ENCODE measurements around the gene NATD1. TPM values are rescaled to one million over a fixed set of nuclear protein-coding genes. Genes with fewer than 3 reads are reported as not detected.

The NATD1 gene
- polyA plus RNA-seq, 2 donors = 2.3 to 3.2 TPM

DNA sequence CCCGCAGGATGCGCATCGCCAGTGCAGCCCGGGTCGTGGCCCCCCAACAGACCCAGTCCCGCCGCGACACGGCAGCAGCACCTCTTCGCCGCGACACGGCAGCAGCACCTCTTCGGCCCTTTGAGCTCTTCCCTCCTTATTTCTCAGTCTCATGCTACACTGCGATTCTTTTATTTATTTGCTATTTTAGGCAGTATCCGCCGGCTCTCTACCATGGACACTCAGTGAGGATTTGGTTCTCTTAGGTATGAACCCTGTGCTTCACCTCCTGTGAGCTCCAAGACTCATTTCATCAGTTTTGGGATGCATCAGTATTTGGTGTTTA is 23.0 kb upstream of the NATD1 start:
- 16% methylated on average over 17 of the region's 17 CpGs for WGBS, 2 donors
- Histone ChIP-seq H3K27ac (ENCODE audit: low read depth in 2 of 2, low read length in 1 of 2) (no peak overlapping the region), H3K4me3 (ENCODE audit: low read depth in 1 of 2, low read length in 2 of 2) (peak overlapping the region; percentile 67 to 74)

DNA sequence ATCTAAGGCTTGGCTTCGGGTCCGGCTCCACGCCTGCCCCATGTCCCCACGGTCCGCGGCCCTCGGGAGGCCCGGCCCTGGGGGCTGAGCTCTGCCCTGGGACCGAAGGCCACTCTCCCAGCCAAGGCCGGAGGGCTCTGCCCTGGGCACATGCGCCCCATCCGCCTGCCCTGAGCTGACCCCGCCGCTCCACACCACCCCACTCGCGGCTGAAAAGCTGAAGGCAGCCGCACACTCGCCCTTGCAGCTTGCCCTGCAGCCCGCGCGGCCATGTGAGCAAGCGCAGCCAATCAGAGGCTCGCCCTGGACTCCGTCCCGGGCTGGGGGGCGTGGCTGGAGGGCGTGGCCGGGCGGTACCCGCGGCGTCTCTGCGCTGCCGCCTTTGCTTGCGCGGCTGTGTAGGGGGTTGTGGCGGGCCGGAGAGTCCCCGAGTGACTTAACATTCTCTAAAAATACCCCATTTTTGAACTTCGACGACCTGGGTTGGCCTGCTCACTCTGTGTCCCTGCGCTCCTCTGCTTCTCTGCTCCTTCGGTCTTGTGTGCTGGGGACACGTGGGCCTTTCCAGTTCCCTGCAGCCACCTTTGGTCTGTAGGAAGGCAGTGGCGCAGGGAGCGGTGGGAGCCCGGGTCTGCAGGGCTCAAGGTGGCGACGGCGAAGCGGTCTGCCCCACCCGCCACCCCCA is 22.5 kb upstream of the NATD1 start:
- H3K9me3 ChIP-seq (ENCODE audit: control insufficient read depth in 2 of 2, insufficient read depth in 1 of 2, low read depth in 1 of 2, low read length in 1 of 2) = no peaks in the 10 kb centered on the region
- H3K36me3 ChIP-seq (ENCODE audit: control insufficient read depth in 2 of 2, insufficient read depth in 2 of 2, low read length in 1 of 2) = no peaks in the 10 kb centered on the region
- peak overlapping the region; percentile 30 to 64 for H3K27ac ChIP-seq (ENCODE audit: low read depth in 2 of 2, low read length in 1 of 2)
- 0% methylated on average over 43 to 52 of the region's 52 CpGs for WGBS, 2 donors
- H3K4me3 ChIP-seq (ENCODE audit: low read depth in 1 of 2, low read length in 2 of 2) = peak overlapping the region; percentile 67 to 74
- no peaks in the 10 kb centered on the region for H3K27me3 ChIP-seq (ENCODE audit: control insufficient read depth in 1 of 2, insufficient read depth in 2 of 2, low read length in 2 of 2)
- peaks cover 0 to 11% of the 10 kb centered on the region in 2 donors for H3K4me1 ChIP-seq (ENCODE audit: control insufficient read depth in 2 of 2, insufficient read depth in 2 of 2, low read length in 1 of 2)

More for the DNA sequence above, 23.0 kb upstream of the NATD1 start:
- Histone ChIP-seq H3K36me3 (ENCODE audit: control insufficient read depth in 2 of 2, insufficient read depth in 2 of 2, low read length in 1 of 2) (no peaks in the 10 kb centered on the region), H3K4me1 (ENCODE audit: control insufficient read depth in 2 of 2, insufficient read depth in 2 of 2, low read length in 1 of 2) (peaks cover 0 to 11% of the 10 kb centered on the region in 2 donors), H3K27me3 (ENCODE audit: control insufficient read depth in 1 of 2, insufficient read depth in 2 of 2, low read length in 2 of 2) (no peaks in the 10 kb centered on the region), H3K9me3 (ENCODE audit: control insufficient read depth in 2 of 2, insufficient read depth in 1 of 2, low read depth in 1 of 2, low read length in 1 of 2) (no peaks in the 10 kb centered on the region)

DNA sequence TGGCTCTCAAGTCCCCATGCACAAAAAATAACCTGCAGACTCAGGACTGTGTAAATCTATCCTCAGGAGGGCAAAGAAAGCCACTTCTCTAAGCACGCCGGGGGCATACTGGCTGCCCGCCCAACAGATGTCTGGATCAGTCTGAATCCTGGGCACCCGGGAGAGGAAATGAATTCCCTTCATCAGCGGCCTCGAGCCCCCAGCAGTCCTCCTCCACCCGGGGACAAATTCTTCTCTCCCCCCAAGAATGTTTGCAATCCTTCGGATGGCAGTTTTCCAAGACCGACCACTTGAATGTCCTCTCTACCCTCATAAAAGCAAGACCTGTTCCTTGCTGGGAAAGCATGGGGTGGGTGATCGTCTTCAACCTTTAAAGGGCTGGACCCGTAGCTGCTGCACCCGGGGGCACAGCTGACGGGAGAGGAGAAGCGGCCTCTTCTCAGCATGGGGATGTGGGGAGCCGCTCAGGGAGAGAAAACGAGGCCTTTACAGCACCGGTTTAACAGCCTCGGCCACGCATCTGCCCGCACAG is 21.9 kb upstream of the NATD1 start:
- 12 to 16% methylated on average over 20 of the region's 20 CpGs for WGBS, 2 donors
- no peaks in the 10 kb centered on the region for H3K9me3 ChIP-seq (ENCODE audit: control insufficient read depth in 2 of 2, insufficient read depth in 1 of 2, low read depth in 1 of 2, low read length in 1 of 2)
- H3K36me3 ChIP-seq (ENCODE audit: control insufficient read depth in 2 of 2, insufficient read depth in 2 of 2, low read length in 1 of 2) = no peaks in the 10 kb centered on the region
- peak overlapping the region; percentile 30 to 64 for H3K27ac ChIP-seq (ENCODE audit: low read depth in 2 of 2, low read length in 1 of 2)
- H3K27me3 ChIP-seq (ENCODE audit: control insufficient read depth in 1 of 2, insufficient read depth in 2 of 2, low read length in 2 of 2) = no peaks in the 10 kb centered on the region
- H3K4me1 ChIP-seq (ENCODE audit: control insufficient read depth in 2 of 2, insufficient read depth in 2 of 2, low read length in 1 of 2) = peaks cover 0 to 11% of the 10 kb centered on the region in 2 donors
- H3K4me3 ChIP-seq (ENCODE audit: low read depth in 1 of 2, low read length in 2 of 2) = peak overlapping the region; percentile 67 to 74

DNA sequence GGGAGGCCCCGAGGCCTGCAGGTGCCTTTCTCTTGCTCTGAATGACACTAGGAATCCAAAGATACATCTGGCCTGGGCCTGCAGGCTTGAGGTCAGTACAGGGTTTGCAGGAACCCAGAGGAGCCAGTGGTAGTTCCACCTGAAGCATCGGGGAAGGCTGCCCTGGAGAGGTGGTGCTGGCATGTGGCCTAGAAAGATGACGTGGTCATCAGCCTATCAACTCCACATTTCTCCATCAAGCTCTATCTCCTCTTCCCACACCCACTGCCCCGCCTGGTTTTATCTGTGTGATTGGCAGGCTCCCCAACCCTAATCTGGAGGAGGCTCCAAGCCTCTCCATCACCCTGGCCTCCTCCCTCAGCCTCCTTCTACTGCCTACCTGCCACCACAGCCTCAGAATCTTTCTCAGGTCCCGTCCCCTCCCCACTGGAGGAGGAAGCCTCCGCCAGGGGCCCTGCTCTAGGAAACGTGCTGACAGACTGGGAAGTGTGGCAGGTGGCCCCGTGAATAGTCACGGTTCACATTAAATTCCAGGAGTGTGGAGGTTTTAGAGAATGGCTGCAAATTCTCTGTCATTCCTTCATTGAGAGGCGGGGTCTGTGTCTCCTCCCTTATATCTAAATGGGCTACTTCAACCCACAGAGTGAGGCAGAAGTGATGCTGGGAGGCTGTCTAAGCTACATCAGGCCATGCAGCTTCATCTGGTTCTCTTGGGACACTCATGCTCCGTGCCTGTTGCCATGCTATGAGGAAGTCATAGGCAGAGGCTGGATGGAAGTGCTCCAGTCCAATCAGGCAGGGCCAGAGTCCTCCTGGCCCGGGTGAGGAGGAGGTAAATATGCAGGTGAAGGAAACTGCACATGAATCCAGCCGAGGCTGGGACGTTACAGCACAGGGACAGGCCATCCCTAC is 19.9 kb upstream of the NATD1 start:
- Histone ChIP-seq H3K27ac (ENCODE audit: low read depth in 2 of 2, low read length in 1 of 2) (peak overlapping the region in 1 of 2 donors; percentile 62), H3K4me3 (ENCODE audit: low read depth in 1 of 2, low read length in 2 of 2) (no peak overlapping the region), H3K4me1 (ENCODE audit: control insufficient read depth in 2 of 2, insufficient read depth in 2 of 2, low read length in 1 of 2) (peaks cover 0 to 11% of the 10 kb centered on the region in 2 donors), H3K36me3 (ENCODE audit: control insufficient read depth in 2 of 2, insufficient read depth in 2 of 2, low read length in 1 of 2) (no peaks in the 10 kb centered on the region), H3K9me3 (ENCODE audit: control insufficient read depth in 2 of 2, insufficient read depth in 1 of 2, low read depth in 1 of 2, low read length in 1 of 2) (no peaks in the 10 kb centered on the region), H3K27me3 (ENCODE audit: control insufficient read depth in 1 of 2, insufficient read depth in 2 of 2, low read length in 2 of 2) (no peaks in the 10 kb centered on the region)
- WGBS, 2 donors = 61 to 75% methylated on average over 14 of the region's 14 CpGs

DNA sequence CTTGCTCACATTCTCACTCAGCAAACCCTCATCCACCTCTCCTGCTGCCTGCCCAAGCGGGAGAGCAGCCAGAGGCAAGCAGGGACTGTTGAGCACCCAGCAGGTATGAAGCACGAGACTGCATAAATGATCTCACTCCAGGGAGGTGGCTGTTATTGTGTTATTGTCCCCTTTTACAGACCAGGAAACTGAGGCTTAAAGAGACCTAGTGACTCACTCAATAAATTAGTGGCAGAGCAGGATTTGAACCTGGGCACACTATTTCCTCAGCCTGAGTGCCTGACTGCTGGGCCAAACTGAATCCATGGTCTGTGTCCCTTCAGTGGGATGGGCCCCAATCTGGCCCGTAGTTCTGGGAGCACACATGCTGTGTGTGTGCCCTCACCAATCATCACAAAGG is 19.0 kb upstream of the NATD1 start:
- H3K27ac ChIP-seq (ENCODE audit: low read depth in 2 of 2, low read length in 1 of 2) = peak overlapping the region in 1 of 2 donors; percentile 62
- no peaks in the 10 kb centered on the region for H3K27me3 ChIP-seq (ENCODE audit: control insufficient read depth in 1 of 2, insufficient read depth in 2 of 2, low read length in 2 of 2)
- 69 to 74% methylated on average over 3 of the region's 3 CpGs for WGBS, 2 donors
- H3K4me3 ChIP-seq (ENCODE audit: low read depth in 1 of 2, low read length in 2 of 2) = no peak overlapping the region
- H3K4me1 ChIP-seq (ENCODE audit: control insufficient read depth in 2 of 2, insufficient read depth in 2 of 2, low read length in 1 of 2) = peaks cover 0 to 11% of the 10 kb centered on the region in 2 donors
- no peaks in the 10 kb centered on the region for H3K9me3 ChIP-seq (ENCODE audit: control insufficient read depth in 2 of 2, insufficient read depth in 1 of 2, low read depth in 1 of 2, low read length in 1 of 2)
- no peaks in the 10 kb centered on the region for H3K36me3 ChIP-seq (ENCODE audit: control insufficient read depth in 2 of 2, insufficient read depth in 2 of 2, low read length in 1 of 2)

DNA sequence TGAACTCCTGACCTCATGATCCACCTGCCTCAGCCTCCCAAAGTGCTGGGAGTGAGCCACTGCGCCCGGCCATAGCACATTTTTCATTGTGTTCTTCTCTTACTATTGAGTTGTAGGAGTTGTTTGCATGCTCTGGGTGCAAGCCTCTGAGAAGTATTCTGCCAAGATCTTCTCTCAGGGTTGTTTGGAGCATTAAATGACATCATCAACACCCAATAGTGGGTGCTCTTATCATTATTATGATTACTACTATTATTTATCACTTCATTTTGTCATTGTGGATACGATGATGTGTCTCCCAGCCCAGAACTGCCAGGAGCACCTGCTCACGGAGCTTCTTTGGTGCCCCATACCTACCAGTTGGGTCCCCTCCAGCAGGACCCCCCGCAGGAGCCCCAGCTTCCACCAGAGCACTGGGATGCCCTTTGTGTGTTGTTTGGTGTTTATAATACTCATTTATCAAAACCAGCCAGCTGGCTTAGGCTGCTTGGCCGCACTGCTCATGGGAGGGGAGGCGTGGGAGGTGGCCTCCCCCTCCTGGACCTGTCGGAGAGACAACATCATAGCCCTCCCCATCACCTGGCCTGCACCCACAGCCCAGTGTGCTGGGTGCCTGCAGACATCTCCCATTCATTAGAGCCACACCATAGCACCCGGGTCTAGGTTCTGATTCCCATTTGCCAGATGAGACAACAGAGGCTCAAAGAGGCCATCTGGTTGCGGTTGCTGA is 18.4 kb upstream of the NATD1 start:
- WGBS, 2 donors = 87 to 91% methylated on average over 10 of the region's 10 CpGs
- Histone ChIP-seq H3K36me3 (ENCODE audit: control insufficient read depth in 2 of 2, insufficient read depth in 2 of 2, low read length in 1 of 2) (no peaks in the 10 kb centered on the region), H3K9me3 (ENCODE audit: control insufficient read depth in 2 of 2, insufficient read depth in 1 of 2, low read depth in 1 of 2, low read length in 1 of 2) (no peaks in the 10 kb centered on the region), H3K27ac (ENCODE audit: low read depth in 2 of 2, low read length in 1 of 2) (no peak overlapping the region), H3K27me3 (ENCODE audit: control insufficient read depth in 1 of 2, insufficient read depth in 2 of 2, low read length in 2 of 2) (no peaks in the 10 kb centered on the region), H3K4me1 (ENCODE audit: control insufficient read depth in 2 of 2, insufficient read depth in 2 of 2, low read length in 1 of 2) (peaks cover 0 to 11% of the 10 kb centered on the region in 2 donors), H3K4me3 (ENCODE audit: low read depth in 1 of 2, low read length in 2 of 2) (no peak overlapping the region)

DNA sequence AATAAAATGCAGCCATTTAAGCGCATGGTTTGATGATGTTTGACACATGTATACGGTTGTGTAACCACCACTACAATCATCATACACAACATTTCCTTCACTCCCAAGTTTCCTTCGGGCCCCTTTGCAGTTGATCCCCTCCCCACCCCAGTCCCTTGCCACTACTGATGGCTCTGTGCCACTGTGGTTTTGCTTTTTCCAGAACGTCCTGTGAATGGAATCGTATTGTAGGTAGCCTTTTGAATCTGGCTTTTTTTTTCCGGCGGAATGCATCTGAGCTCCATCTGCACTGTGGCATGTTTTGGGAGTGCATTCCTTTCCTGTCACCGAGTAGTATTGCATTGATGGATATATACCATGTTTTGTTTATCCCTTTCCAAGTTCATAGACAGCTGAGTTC is 16.2 kb upstream of the NATD1 start:
- H3K4me1 ChIP-seq (ENCODE audit: control insufficient read depth in 2 of 2, insufficient read depth in 2 of 2, low read length in 1 of 2) = peaks cover 0 to 5% of the 10 kb centered on the region in 2 donors
- H3K9me3 ChIP-seq (ENCODE audit: control insufficient read depth in 2 of 2, insufficient read depth in 1 of 2, low read depth in 1 of 2, low read length in 1 of 2) = no peaks in the 10 kb centered on the region
- H3K4me3 ChIP-seq (ENCODE audit: low read depth in 1 of 2, low read length in 2 of 2) = no peak overlapping the region
- no peaks in the 10 kb centered on the region for H3K27me3 ChIP-seq (ENCODE audit: control insufficient read depth in 1 of 2, insufficient read depth in 2 of 2, low read length in 2 of 2)
- no peaks in the 10 kb centered on the region for H3K36me3 ChIP-seq (ENCODE audit: control insufficient read depth in 2 of 2, insufficient read depth in 2 of 2, low read length in 1 of 2)
- 49 to 53% methylated on average over 8 of the region's 8 CpGs for WGBS, 2 donors
- H3K27ac ChIP-seq (ENCODE audit: low read depth in 2 of 2, low read length in 1 of 2) = no peak overlapping the region

DNA sequence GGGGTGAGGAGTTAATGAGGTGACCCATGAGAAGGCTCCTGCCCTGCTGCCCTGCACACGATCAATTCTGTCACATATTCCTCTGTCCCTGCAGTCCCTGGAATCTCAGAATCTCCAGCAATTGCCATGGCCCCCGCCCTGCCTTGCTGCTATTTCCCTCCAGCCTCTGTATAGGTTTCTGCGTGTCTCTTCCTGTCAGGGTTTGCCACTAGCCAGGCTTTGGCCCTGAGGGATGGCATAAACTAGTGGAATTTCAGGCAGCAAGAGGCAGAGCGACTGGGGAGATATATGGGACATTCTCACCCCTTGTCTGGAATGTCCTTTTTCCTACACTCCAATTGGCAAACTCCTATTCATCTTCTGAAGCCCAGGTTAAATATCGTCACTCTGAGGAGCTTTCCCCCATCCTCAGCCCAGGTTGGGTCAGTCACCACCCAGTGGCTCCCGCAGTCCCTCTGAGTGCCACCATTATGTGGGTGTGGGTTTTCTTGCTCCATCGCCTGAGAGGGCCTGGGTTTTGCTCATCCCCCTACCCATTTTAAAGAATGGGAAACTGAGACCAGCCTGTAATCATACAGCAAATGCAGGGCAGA is 15.5 kb upstream of the NATD1 start:
- no peaks in the 10 kb centered on the region for H3K27me3 ChIP-seq (ENCODE audit: control insufficient read depth in 1 of 2, insufficient read depth in 2 of 2, low read length in 2 of 2)

DNA sequence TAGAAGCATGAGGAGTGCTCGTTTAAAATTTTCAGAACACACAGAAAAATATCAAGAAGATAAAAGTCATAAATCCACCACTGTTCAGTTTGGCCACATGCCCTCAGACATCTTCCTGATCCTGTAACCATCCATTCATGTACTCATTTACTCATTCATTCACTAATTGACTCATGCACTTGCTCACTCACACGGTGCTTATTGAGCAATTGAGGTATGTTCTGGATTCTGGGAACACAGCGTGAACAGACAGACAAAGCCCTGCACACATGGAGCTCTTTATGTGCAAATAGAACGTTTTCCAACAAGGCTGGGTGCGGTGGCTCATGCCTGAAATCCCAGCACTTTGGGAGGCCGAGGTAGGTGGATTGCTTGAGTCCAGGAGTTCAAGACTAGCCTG is 10.2 kb upstream of the NATD1 start:
- 46 to 48% methylated on average over 6 of the region's 6 CpGs for WGBS, 2 donors
- no peak overlapping the region for H3K4me3 ChIP-seq (ENCODE audit: low read depth in 1 of 2, low read length in 2 of 2)

More for the DNA sequence above, 15.5 kb upstream of the NATD1 start:
- no peak overlapping the region for H3K27ac ChIP-seq (ENCODE audit: low read depth in 2 of 2, low read length in 1 of 2)
- WGBS, 2 donors = 48 to 57% methylated on average over 7 of the region's 7 CpGs
- H3K36me3 ChIP-seq (ENCODE audit: control insufficient read depth in 2 of 2, insufficient read depth in 2 of 2, low read length in 1 of 2) = no peaks in the 10 kb centered on the region
- H3K4me1 ChIP-seq (ENCODE audit: control insufficient read depth in 2 of 2, insufficient read depth in 2 of 2, low read length in 1 of 2) = peaks cover 0 to 5% of the 10 kb centered on the region in 2 donors
- no peak overlapping the region for H3K4me3 ChIP-seq (ENCODE audit: low read depth in 1 of 2, low read length in 2 of 2)
- no peaks in the 10 kb centered on the region for H3K9me3 ChIP-seq (ENCODE audit: control insufficient read depth in 2 of 2, insufficient read depth in 1 of 2, low read depth in 1 of 2, low read length in 1 of 2)

More for the DNA sequence above, 10.2 kb upstream of the NATD1 start:
- H3K27me3 ChIP-seq (ENCODE audit: control insufficient read depth in 1 of 2, insufficient read depth in 2 of 2, low read length in 2 of 2) = no peaks in the 10 kb centered on the region
- peaks cover 0 to 2% of the 10 kb centered on the region in 2 donors for H3K4me1 ChIP-seq (ENCODE audit: control insufficient read depth in 2 of 2, insufficient read depth in 2 of 2, low read length in 1 of 2)
- H3K36me3 ChIP-seq (ENCODE audit: control insufficient read depth in 2 of 2, insufficient read depth in 2 of 2, low read length in 1 of 2) = no peaks in the 10 kb centered on the region
- H3K27ac ChIP-seq (ENCODE audit: low read depth in 2 of 2, low read length in 1 of 2) = no peak overlapping the region
- no peaks in the 10 kb centered on the region for H3K9me3 ChIP-seq (ENCODE audit: control insufficient read depth in 2 of 2, insufficient read depth in 1 of 2, low read depth in 1 of 2, low read length in 1 of 2)
